Measurements from ENCODE around the gene SYPL2.

The SYPL2 gene

GRCh38 chr1:109521002-109521951 is 54.9 kb downstream of the SYPL2 start:
- DNase-seq = no peak

DNA sequence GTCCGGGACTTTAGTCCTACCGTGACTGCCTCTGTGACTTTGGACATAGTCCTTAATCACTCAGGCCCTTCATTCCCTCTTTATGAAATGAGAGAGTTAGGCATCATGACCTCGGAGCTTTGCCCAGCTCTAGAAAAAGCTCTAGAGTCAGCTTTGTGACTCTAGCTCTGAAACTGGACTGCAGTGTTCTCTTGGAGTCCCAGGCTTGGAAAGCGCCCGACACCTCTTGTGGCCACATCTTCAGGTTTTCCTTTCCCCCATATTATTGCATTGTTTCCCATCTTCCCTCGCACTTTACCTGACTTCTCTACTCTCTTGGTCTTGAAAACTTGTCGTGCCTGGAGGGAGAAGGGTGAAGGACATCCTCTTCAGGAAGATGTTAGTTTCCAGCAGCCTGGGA is 55.7 kb downstream of the SYPL2 start:
- DNase-seq = no peak

DNA sequence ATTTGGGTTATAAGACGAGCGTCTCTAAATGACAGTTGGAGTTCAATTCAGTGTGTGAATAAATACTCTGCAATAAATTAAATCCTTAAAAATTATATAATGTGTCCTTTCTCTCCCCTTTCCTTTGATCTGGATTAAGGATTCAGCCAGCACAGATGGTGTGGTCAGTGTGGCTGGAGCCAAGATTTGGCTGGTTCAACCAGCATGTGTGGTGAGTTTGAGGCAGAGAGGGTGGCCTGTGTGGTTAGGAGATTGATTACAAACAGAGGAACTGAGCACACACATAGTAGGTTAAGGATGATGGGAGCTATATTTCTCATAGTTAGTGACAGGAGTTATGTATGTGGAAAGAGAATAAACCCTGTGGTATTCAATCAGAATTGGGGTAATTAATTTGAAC is 57.4 kb downstream of the SYPL2 start:
- DNase-seq = no peak

GRCh38 chr1:109527098-109527811 is 60.9 kb downstream of the SYPL2 start:
- DNase-seq = no peak

DNA sequence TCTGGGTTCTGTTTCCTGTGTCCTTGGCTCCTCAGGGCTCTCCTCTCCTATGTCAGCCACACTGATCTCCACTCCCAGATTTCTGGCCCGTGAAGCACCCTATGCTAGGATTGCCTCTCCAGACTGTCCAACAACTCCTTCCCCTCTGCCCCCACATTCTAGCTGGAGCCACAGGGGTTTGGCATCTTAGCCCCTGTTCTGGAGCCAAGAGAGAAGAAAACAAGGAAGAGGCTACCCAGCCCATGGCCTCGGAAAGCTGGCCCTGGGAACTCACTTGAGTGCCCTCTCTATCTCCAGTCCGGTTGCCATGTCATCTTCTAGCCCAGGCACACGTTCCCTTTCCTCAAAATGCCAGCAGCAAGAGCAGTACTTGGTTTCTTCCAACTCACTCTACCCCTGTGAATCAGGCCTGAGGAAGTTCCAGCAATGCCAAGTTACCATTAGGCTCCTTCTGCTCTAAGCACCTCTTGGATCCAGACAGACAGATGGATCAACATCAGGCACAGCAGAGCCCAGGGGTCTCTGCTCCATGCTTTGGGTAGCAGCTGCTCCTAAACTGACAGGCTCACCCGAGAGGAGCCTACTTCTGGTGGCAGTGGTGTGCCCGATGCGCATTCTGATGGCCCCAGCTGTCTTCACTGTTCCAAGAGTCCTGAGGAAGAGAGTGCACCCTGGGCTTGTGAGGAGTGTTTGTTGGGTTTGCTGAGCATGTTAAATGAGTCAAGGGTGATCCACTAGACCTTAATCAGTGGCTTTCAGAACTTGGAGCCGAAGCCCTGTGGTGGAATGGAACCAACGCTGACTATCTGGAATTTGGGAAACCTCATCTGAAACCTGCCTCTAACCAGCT is 61.7 kb downstream of the SYPL2 start:
- no peak for DNase-seq

- no peak for DNase-seq
Measured at GRCh38 chr1:109528712-109529111, 62.4 kb downstream of the SYPL2 start.

DNA sequence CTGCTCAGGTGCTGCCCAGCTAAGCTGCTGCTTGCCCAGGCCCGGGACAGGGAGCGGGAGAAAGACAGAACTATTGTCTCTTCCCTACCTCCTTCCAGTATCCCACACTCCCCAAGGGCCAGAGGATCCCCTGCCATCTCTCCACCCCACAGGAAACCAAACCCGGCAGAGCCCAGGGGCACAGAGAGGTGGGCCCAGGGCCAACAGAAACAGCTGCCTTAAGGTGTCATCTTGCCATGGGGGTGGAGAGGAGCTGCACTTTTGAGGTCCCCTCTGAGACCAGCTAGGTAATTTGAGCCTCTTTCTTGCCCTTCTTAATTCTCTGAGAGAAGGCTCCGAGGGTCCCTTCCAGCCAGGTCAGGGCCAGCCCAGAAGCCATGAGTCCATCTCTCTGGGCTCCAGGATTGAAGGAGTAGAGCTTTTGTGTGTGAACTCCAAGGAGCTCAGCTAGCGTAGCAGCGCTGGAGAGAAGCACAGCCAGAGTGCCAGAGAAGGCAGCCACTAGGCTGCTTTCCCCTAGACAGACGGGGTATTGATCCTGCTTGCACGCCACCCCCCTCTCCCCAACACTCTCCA is 63.6 kb downstream of the SYPL2 start:
- no peak for DNase-seq

- no peak for DNase-seq
Measured at GRCh38 chr1:109530457-109531087, 64.2 kb downstream of the SYPL2 start.

- DNase-seq = no peak
Measured at GRCh38 chr1:109531380-109531779, 65.0 kb downstream of the SYPL2 start.

Measured in CD4-positive, alpha-beta T cell treated with Interleukin-4 for 4 hours (primary cell).